Stomach (tissue), 9 donors: Measurements from ENCODE around the gene NAV2. TPM values are rescaled to one million over a fixed set of nuclear protein-coding genes. Genes with fewer than 3 reads are reported as not detected.

ENCODE experiments used
- DNase-seq, 2 donors: peaks; one replicate each; pipeline versions ENCODE4 v3.0.0 to v3.0.0-alpha.2; 2013 to 2019
- H3K27ac ChIP-seq, 5 donors: fragments of 200-600 bp in 4 of 5; sonication (generic) in 4 of 5; one replicate each; pipeline ENCODE4 v1.5.1; 2013 to 2019; ENCODE audit warnings: mild to moderate bottlenecking in 1 of 5, moderate library complexity in 1 of 5
- H3K27me3 ChIP-seq, 3 donors: fragments of 200-600 bp; sonication (generic); one replicate each; pipeline ENCODE4 v1.5.1; 2017 to 2019; ENCODE audit warnings: mixed run types in 1 of 3
- H3K36me3 ChIP-seq, 4 donors: fragments of 200-600 bp; sonication (generic); 1 replicate in 3 of 4; 2 replicates in 1 of 4; pipeline ENCODE4 v1.5.1; 2016 to 2019
- H3K4me1 ChIP-seq, 4 donors: fragments of 200-600 bp; sonication (generic); one replicate each; pipeline ENCODE4 v1.5.1; 2016 to 2019
- H3K4me3 ChIP-seq, 4 donors: fragments of 200-600 bp; sonication (generic) in 3 of 4; one replicate each; pipeline ENCODE4 v1.5.1; 2016 to 2019; ENCODE audit warnings: mild to moderate bottlenecking in 1 of 4
- H3K9me3 ChIP-seq, 4 donors: fragments of 200-600 bp; sonication (generic); one replicate each; pipeline ENCODE4 v1.5.1; 2016 to 2019
- CTCF ChIP-seq, 7 experiments: fragments of 450-650 bp in 4 of 7; fragments of 200-600 bp in 3 of 7; sonication (generic) in 3 of 7; IDR thresholded peaks; one replicate each; pipeline ENCODE4 v1.5.1; 2016 to 2019; ENCODE audit warnings: antibody characterized with exemption in 7 of 7, control low read depth in 2 of 7, mild to moderate bottlenecking in 1 of 7
- EP300 ChIP-seq: sonication (generic); formaldehyde crosslinking; IDR thresholded peaks from one replicate; pipeline ENCODE4 v1.6.1; 2017; ENCODE audit warnings: antibody characterized with exemption
- POLR2A ChIP-seq, 4 donors: fragments of 450-650 bp; IDR thresholded peaks; one replicate each; pipeline ENCODE4 v1.6.1; 2016; ENCODE audit warnings: antibody characterized with exemption in 4 of 4, control low read depth in 2 of 4, mild to moderate bottlenecking in 1 of 4, moderate library complexity in 1 of 4
- POLR2AphosphoS5 ChIP-seq, 3 donors: sonication (generic); formaldehyde crosslinking; IDR thresholded peaks; one replicate each; pipeline ENCODE4 v1.6.1; 2016; ENCODE audit warnings: antibody characterized with exemption in 3 of 3
- WGBS, 5 donors: extraction: QIAGEN DNeasy Blood & Tissue Kit in 3 of 5; methylation state at CpG; one replicate each; pipeline versions ENCODE4 v1.1.5 to v1.1.7; 2013 to 2018; 5-methylcytosine and 5-hydroxymethylcytosine counted together
- intact Hi-C: fragments of 100-400 bp; cut with DNase I; formaldehyde crosslinking; loops from one replicate; pipeline ENCODE4 v1.15.1; 2023; ENCODE audit warnings: low total_unique reads
- polyA plus RNA-seq, 3 donors: library from polyadenylated mRNA; stranded (reverse); fragments of 200-250 nt; gene quantifications; one replicate each; pipeline ENCODE4 v1.2.3, GENCODE V29; 2013
- total RNA-seq, 5 donors: library from RNA; depleted of rRNA; stranded (reverse); fragments of >200 nt; gene quantifications; one replicate each; pipeline versions ENCODE4 v1.1.0 to v1.2.3, GENCODE V29; 2014 to 2016
- donor health status: healthy with polysubstance abuse.
- donor health status: Bipolar disorder and iron deficiency.
- donor health status: healthy.

The NAV2 gene
- total and polyA plus RNA-seq, 8 donors: 1.8 to 92.4 (median 7.9) TPM

GRCh38 chr11:19933132-19933735, 220.6 kb downstream of the NAV2 start:
- peaks cover 0 to 46% (median 3%) of the 10 kb centered on the region in 4 donors for H3K4me1 ChIP-seq
- intact Hi-C loops: no loop called here
- no peaks in the 10 kb centered on the region for H3K27me3 ChIP-seq
- no peaks in the 10 kb centered on the region for H3K9me3 ChIP-seq
- no peak overlapping the region for H3K27ac ChIP-seq
- peaks cover 10 to 36% (median 30%) of the 10 kb centered on the region in 4 donors for H3K36me3 ChIP-seq
- 95 to 97% (median 96%) methylated on average over 20 of the region's 20 CpGs for WGBS, 5 donors
- no peak overlapping the region for H3K4me3 ChIP-seq
- DNase-seq: no peak
- TF ChIP-seq POLR2AphosphoS5 (IDR thresholded peaks at IDR 0.05): no peak
- no peak for TF ChIP-seq EP300
- no peak for TF ChIP-seq POLR2A (IDR thresholded peaks at IDR 0.05)
- no peak for TF ChIP-seq CTCF (IDR thresholded peaks at IDR 0.05)

- Histone ChIP-seq H3K4me1 (peaks cover 0 to 45% (median 7%) of the 10 kb centered on the region in 4 donors), H3K4me3 (no peak overlapping the region), H3K9me3 (no peaks in the 10 kb centered on the region), H3K36me3 (peaks cover 10 to 36% (median 30%) of the 10 kb centered on the region in 4 donors), H3K27me3 (no peaks in the 10 kb centered on the region), H3K27ac (no peak overlapping the region)
- TF ChIP-seq CTCF (IDR thresholded peaks at IDR 0.05): no peak
- no peak for TF ChIP-seq POLR2A (IDR thresholded peaks at IDR 0.05)
- TF ChIP-seq POLR2AphosphoS5 (IDR thresholded peaks at IDR 0.05): no peak
- TF ChIP-seq EP300: no peak
- no peak for DNase-seq
- intact Hi-C loops: no loop called here
- 81 to 88% (median 87%) methylated on average over 5 to 12 of the region's 12 CpGs for WGBS, 5 donors
Observed at GRCh38 chr11:19933801-19934488, 221.3 kb downstream of the NAV2 start.

- no peak overlapping the region for H3K27ac ChIP-seq
- intact Hi-C loops: no loop called here
- peaks cover 10 to 36% (median 30%) of the 10 kb centered on the region in 4 donors for H3K36me3 ChIP-seq
Observed at GRCh38 chr11:19934828-19935259, 222.2 kb downstream of the NAV2 start.

GRCh38 chr11:19935507-19935906, 222.9 kb downstream of the NAV2 start:
- intact Hi-C loops: no loop called here
- Histone ChIP-seq H3K9me3 (no peaks in the 10 kb centered on the region), H3K27me3 (no peaks in the 10 kb centered on the region), H3K27ac (no peak overlapping the region), H3K4me1 (peaks cover 0 to 29% (median 7%) of the 10 kb centered on the region in 4 donors), H3K4me3 (no peak overlapping the region), H3K36me3 (peaks cover 10 to 39% (median 32%) of the 10 kb centered on the region in 4 donors)
- WGBS, 5 donors: 72 to 79% (median 73%) methylated on average over 4 of the region's 4 CpGs
- DNase-seq: no peak
- TF ChIP-seq EP300: no peak
- no peak for TF ChIP-seq POLR2AphosphoS5 (IDR thresholded peaks at IDR 0.05)
- no peak for TF ChIP-seq CTCF (IDR thresholded peaks at IDR 0.05)
- no peak for TF ChIP-seq POLR2A (IDR thresholded peaks at IDR 0.05)

More at GRCh38 chr11:19934828-19935259, 222.2 kb downstream of the NAV2 start:
- H3K4me3 ChIP-seq: no peak overlapping the region
- H3K27me3 ChIP-seq: no peaks in the 10 kb centered on the region
- 66 to 88% (median 81%) methylated on average over 3 of the region's 3 CpGs for WGBS, 5 donors
- DNase-seq: no peak
- no peaks in the 10 kb centered on the region for H3K9me3 ChIP-seq
- TF ChIP-seq EP300: no peak
- no peak for TF ChIP-seq POLR2A (IDR thresholded peaks at IDR 0.05)
- TF ChIP-seq CTCF (IDR thresholded peaks at IDR 0.05): no peak
- TF ChIP-seq POLR2AphosphoS5 (IDR thresholded peaks at IDR 0.05): no peak
- peaks cover 0 to 36% (median 7%) of the 10 kb centered on the region in 4 donors for H3K4me1 ChIP-seq
